ENCODE data around the gene TRIM10.
"Not testable (repeated sequence)": the region's sequence is repeated elsewhere in the genome, so short reads cannot be mapped to it uniquely, and the experiment has no call there.

TRIM10 gene

GRCh38 chr6:30171677-30172471, 10.9 kb upstream of the TRIM10 start:
- DNase-seq (ENCODE audit: low read depth): no peak

GRCh38 chr6:30169658-30170614, 8.9 kb upstream of the TRIM10 start:
- DNase-seq (ENCODE audit: low read depth): no peak

- no peak for DNase-seq (ENCODE audit: low read depth)
Measured at GRCh38 chr6:30168741-30169140, 7.7 kb upstream of the TRIM10 start.

- no peak for DNase-seq (ENCODE audit: low read depth)
Measured at GRCh38 chr6:30167101-30167500, 6.1 kb upstream of the TRIM10 start.

GRCh38 chr6:30165238-30165637, 4.2 kb upstream of the TRIM10 start:
- not testable (repeated sequence) for DNase-seq (ENCODE audit: low read depth)

DNA sequence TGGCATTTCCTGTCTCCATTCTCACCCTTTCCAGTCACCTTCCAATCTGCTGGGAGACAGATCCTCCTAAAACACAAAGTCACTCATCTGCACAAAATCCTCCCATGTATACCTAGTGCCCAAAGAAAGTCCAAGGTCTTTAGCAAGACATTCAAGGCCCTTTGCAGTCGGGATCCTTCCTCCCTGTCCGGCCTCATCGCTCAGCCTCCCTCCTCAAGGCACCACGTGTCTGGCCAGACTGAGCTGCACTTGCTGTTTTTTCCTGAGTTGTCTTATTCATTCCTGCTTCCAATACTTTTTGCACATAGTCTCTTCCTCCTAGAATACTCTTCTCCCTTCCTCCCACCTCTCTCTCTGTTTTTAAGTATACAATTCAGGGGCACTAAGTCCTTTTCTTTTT, 3.7 kb upstream of the TRIM10 start:
- no peak for DNase-seq (ENCODE audit: low read depth)

GRCh38 chr6:30163918-30164654, 3.1 kb upstream of the TRIM10 start:
- no peak for DNase-seq (ENCODE audit: low read depth)

- peak; percentile 26 for DNase-seq (ENCODE audit: low read depth)
Measured at GRCh38 chr6:30163090-30163917, 2.3 kb upstream of the TRIM10 start, which contains the start of gene TRIM15. TRIM15 (plus strand) TSS chr6:30163546; CDS start chr6:30163685, 139 bp downstream.

DNA sequence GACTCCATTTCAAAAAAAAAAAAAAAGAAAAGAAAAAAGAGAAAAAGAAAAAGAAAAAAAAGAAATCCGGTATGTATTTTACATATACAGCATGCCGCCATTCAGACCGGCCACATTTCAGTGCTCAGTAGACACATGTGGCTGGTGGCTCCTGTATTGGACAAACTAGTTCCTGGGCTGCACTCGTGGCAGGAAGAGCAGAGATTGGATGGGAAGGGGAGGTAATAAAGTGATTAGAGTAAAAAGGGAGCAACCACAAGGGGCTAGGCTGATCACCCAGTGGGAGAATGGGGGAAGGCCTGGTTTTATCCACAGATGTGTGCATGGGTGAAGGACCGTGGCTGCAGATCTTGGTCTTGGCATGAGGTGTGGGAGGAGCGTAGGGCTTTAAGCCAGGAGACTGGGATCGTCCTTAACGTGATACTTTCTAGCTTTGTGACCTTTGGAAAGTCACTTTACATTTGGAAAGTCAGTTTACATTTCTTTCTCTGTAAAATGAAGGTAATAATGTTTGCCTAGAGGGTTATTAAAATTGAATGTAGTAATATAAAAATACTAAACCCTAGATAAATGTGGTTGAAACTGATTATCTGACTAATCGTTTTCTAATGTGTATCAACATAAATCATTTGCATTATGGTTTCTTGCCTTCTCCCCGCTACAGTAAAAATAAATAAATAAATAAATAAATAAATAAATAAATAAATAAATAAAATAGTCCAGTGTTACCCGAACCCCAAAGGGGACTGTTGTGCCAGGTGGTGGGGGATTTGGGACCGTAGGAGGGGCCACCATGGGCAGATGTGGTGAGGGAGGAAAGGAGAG, 1.5 kb upstream of the TRIM10 start:
- DNase-seq (ENCODE audit: low read depth): no peak

DNA sequence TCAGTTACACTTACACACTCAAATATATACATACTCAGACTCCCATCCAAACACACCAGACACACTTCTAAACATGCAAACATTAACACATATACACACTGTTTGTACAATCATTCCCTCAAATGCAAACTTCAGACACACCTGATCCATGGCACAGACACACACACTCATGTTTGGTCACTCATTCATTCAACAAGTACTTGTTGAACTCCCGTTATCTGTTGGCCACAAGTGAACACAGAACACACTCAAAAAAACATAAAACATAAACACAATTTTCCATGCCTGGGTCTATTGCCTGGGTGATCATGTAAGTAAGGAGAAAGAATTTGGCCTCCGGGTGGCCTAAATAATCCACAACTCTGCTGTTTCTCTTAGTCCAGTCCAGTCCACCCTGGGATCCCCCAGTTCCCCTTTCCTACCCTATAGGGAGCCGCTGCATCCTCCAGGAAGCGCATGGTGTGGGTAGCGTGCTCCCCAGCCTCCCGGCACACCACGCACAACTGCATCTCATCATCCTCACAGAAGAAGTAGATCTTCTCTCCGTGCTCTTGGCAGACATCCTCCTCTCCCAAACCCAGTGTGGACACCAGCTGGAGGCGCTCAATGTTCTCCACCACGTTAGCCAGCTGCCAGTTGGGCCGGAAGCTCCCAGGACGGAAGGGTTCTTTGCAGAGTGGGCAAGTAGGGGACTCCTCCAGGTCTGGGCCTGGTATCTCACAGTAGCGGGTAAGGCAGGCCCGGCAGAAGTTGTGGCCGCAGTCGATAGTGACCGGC, 815 bp downstream of the TRIM10 start:
- DNase-seq (ENCODE audit: low read depth): no peak

GRCh38 chr6:30158475-30159040, 2.5 kb downstream of the TRIM10 start:
- DNase-seq (ENCODE audit: low read depth): no peak

- DNase-seq (ENCODE audit: low read depth): no peak
Measured at GRCh38 chr6:30157999-30158398, 3.0 kb downstream of the TRIM10 start.

DNA sequence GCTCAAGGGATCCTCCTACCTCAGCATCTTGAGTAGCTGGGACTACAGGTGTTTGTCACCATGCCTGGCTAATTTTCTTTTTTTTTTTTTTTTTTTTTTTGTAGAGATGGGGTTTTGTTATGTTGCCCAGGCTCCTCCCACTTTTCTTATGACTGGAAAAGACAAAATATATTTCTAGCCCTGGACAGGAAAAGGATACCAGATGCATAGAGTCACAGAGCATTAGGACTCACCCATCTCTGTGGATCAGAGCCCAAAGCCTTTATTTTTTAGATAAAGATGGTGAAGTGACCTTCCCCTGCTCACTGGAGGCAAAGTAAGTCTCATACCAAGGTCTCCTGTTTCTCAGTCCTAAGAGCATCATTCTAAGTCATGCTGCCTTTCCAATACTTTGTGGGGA, 3.4 kb downstream of the TRIM10 start:
- DNase-seq (ENCODE audit: low read depth): no peak

DNA sequence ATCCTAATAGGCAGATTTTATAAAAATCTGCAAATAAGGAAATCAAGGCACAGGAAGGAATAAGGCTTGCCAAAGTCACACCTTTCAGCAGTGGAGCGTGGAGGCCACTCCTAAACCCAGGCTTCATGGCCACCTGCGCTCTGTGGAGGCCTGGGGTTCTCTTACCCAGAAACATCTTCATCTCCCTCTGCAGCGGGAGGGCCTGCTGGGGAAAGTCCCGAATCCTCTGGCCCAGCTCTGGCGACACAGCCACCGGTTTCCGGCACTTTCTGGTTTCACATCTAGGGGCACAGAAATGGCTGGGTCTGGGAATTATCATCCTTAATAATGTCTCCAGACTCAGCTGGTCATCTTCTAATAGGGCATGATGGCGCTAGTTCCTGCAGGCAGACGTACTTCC, 4.2 kb downstream of the TRIM10 start:
- DNase-seq (ENCODE audit: low read depth): no peak

- no peak for DNase-seq (ENCODE audit: low read depth)
Measured at GRCh38 chr6:30156262-30156599, 4.8 kb downstream of the TRIM10 start.

- no peak for DNase-seq (ENCODE audit: low read depth)
Measured at GRCh38 chr6:30155520-30156261, 5.3 kb downstream of the TRIM10 start.

DNA sequence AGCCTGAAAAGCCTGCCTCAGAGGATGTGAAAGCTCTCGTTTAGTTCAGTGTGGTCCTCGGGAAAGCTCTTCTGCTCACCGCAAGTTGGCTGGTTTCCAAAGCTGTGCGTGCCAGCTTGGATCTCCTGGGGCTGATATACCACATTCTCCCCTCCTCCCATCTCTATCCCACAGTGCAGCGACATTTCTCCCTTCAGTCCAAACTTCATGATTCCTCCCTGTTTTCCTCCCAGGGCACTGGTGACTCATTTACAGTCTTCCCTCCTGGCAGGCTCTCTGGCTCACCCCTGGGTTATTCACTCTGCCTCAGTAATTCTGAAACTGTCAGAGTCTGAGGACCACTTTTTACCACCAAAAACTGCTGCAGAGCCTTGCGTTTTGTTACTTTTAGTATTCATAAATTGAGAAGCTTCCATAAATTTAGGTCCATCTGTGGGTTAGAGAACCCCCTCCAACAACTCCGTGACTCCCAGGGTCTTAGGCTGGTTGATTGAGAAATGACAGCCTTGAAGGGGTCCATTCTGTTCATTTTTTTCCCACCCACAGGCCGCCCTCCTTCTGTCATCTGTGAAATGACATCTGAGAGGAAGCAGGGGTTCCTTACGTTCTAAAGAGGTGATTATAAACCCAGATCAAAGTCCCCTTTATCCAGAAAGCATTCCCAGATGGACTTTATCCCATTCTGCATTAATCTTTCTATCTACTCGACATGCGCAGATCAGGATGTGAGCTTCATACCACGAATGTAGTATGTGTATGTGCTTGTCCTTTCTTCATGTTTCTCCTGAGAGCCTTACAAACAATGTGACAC, 6.1 kb downstream of the TRIM10 start:
- no peak for DNase-seq (ENCODE audit: low read depth)

DNA sequence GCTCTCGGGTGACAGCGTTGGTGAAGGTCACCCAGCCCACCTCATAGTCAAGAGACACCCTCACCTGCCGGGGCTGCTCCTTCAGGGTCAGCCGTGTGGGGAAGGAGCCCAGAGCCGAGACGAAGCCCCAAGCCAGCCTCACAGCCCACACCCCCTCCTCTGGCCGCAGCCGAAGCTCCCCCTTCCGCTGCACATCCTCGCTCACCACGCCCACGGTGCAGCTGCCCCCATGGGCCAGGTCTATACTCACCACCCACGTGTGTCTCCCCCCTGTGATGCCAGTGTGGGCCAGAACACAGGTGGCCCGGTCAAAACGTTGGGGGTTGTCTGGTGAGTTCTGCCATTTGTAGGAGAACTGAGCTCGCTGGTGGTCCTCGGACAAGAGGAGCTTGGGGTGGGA, 7.0 kb downstream of the TRIM10 start:
- no peak for DNase-seq (ENCODE audit: low read depth)

Measured in activated T-cell treated with anti-CD3 and anti-CD28 coated beads for 24 hours (primary cell).